Activated T-cell treated with anti-CD3 and anti-CD28 coated beads for 4 hours (primary cell): ENCODE data around the gene BMAL2.
A peak's percentile ranks its signal among the peaks of the same experiment; 100 is the strongest.

ENCODE experiments used
- DNase-seq: peaks from one replicate; pipeline ENCODE4 v3.0.0-alpha.2; 2020

The BMAL2 gene

DNA sequence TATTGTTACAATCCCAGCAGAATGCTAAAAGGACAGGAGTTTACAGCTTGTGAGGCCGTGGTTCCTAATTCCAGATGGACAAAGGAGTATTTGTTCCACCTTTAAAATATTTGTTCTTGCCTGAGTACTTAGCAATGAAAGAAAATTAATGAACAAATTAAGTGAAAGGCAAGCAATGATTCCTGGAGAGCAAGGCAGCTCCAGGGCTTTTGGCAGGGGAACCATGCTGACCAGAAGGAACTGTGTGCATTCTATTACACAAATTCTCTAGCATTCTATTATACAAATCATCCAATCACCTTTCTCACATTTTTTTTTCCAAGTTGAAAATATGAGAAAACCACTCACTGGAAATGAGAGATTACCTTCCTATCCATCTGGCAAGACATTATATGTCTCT, 1.8 kb upstream of the BMAL2 start:
- no peak for DNase-seq

- DNase-seq = no peak
Measured at GRCh38 chr12:27331291-27331926, 1.2 kb upstream of the BMAL2 start.

- DNase-seq = no peak
Measured at GRCh38 chr12:27331927-27332324, 710 bp upstream of the BMAL2 start.

- no peak for DNase-seq
Measured at GRCh38 chr12:27332407-27332713, 276 bp upstream of the BMAL2 start.

GRCh38 chr12:27333403-27334009, 870 bp downstream of the BMAL2 start:
- peak; percentile 6 for DNase-seq

GRCh38 chr12:27334042-27334720, 1.5 kb downstream of the BMAL2 start:
- no peak for DNase-seq

GRCh38 chr12:27334721-27335082, 2.1 kb downstream of the BMAL2 start:
- DNase-seq = no peak

DNA sequence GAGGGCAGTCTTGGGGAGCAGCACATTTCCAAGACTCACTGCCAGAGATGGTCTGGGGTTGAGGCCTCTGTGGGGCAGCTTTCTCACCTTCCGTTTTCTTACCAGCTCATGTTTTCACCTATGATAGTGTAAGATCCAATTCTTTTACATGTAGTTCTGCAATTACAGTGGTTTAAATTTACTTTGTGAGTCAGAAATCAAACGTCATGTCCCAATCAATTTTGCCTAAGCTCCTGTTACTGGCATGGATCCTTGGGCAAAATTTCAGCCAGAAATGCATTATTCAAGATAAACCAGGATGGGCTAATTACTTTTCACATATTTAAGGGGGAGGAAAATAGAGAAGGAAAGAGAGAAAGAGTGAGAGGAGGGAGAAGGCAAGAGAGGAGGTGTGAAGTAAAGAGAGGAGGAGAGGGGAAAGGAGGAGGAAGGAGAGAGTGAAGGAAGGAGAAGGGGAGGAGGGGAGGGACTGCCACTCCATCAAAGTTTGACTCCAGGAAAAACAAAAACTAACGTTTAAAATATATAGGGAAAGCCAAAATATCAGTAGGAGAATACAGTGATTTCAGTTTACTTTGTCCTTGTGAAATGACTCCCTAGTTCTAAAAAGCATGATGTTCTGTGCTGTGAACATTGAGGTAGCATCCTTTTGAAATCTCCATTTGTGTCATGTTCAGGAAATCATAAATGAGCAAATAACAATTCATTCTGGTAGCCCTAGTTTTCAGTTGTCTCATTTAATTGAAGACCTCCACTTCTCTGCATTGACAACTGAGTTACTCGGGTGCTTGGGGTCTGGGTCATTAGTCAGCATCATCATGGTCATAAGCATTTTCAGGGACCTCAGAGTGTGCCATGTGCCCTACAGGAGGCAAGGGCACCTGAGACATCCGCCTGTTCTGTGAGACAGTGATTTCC, 3.0 kb downstream of the BMAL2 start:
- DNase-seq = no peak

DNA sequence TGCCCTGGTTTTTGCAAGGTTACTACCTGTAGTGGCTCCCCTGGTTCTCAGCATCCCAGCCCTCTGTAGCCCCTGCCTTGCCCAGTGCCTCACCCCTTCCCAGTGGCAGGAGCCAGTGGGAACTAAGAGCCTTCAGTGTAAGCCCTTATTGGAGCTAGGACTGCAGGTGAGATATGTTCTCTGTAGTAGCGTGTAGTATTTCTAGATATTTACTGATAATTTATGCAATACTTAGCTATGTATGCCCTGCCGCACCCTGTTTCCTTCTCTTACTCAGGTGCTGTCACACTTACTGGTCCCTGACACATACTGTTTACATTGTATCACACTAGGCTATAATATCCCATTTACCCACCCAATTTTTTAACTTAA, 3.6 kb downstream of the BMAL2 start:
- DNase-seq = no peak

DNA sequence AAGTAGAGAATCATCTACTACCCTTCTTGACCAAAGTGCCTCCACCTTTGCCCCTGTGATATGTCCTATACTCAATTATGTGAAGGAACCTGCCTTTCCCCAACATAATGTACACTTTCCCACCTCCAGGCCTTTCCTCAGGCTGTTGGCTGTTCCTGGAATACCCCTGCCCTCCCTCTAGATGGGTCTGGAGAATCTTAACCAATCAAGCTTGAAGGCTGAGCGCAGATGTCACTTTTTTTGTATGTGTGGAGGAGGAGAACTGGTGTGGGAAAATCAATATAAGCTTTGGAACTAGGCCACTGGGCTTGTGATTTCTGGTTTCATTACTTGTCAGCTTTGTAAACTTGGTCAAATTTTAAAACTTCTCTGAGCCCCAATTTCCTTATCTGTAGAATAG, 4.7 kb downstream of the BMAL2 start:
- no peak for DNase-seq

- DNase-seq = no peak
Measured at GRCh38 chr12:27338473-27338872, 5.8 kb downstream of the BMAL2 start.

DNA sequence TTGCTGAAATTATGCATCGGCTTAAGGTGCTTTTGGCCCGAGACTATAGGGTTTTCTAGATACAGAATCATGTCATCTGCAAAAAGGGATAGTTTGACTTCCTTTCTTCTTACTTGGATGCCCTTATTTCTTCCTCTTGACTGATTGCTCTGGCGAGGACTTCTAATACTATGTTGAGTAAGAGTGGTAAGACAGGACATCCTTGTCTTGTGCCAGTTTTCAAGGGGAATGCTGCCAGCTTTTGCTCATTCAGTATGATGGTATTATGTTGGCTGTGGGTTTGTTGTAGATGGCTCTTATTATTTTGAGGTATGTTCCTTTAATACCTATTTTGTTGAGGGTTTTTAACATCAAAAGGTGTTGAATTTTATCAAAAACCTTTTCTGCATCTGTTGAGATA, 8.3 kb downstream of the BMAL2 start:
- no peak for DNase-seq

DNA sequence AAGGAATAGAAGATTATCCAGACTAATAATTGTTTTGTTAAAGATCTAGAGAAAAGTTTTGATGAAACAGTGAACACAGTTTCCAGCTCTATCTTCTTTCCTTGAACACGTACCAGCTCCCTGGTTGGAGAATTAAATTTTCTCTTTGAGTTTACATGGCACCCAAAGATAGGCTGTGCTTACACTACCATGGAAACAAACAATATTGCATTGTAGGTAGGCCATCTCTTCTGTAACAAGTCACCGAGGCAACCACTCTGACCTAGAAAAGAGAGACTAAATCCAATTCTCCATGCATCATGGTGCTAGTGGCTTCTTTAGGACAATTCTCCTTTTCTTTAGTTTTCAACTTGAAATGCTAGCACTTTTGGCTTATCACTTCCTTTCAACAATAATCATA, 9.9 kb downstream of the BMAL2 start:
- DNase-seq = no peak

- no peak for DNase-seq
Measured at GRCh38 chr12:27343255-27344000, 10.8 kb downstream of the BMAL2 start.

- DNase-seq = no peak
Measured at GRCh38 chr12:27344246-27344645, 11.6 kb downstream of the BMAL2 start.

- DNase-seq = no peak
Measured at GRCh38 chr12:27344760-27345159, 12.1 kb downstream of the BMAL2 start.

DNA sequence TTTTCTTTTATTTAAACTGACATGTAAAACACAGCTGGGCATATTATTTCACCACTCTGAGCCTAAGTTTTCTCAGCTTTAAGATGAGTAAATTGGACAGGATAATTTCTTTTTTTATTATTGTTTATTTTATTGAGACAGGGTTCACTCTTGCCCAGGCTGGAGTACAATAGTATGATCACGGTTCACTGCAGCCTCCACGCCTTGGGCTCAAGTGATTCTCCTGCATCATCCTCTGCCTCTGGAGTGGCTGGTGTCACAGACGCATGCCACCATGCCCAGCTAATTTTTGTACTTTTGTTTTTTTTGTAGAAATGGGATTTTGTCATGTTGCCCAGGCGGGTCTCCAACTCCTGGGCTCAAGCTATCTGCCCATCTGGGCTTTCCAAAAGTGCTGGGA, 12.7 kb downstream of the BMAL2 start:
- DNase-seq = no peak

DNA sequence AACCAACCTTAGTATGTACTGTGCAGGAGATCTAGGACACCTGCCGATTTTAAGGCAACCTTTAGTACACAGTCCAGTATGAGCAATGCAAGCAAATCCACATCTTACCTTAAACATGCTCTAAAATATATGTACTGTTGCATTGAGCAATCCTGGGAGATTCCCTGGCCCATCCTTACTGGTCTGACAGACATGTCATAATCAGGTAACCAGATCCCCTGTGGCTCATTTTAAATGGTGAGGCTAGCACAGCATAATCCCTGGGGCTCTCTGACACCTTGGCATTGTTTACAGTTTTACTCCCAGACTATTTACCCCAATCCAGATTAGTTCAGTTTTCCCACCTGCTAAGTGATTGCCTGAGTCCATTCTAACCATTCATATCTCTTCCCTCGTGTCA, 15.1 kb downstream of the BMAL2 start:
- no peak for DNase-seq

- DNase-seq = no peak
Measured at GRCh38 chr12:27351476-27351875, 18.8 kb downstream of the BMAL2 start.

- DNase-seq = no peak
Measured at GRCh38 chr12:27355486-27355885, 22.9 kb downstream of the BMAL2 start.

- no peak for DNase-seq
Measured at GRCh38 chr12:27355979-27356378, 23.3 kb downstream of the BMAL2 start.

- DNase-seq = no peak
Measured at GRCh38 chr12:27359578-27360340, 27.1 kb downstream of the BMAL2 start.
